ENCODE measurements around the gene DOLPP1. TPM values are rescaled to one million over a fixed set of nuclear protein-coding genes. Genes with fewer than 3 reads are reported as not detected.
A peak's percentile ranks its signal among the peaks of the same experiment; 100 is the strongest.
"Not testable (repeated sequence)": the region's sequence is repeated elsewhere in the genome, so short reads cannot be mapped to it uniquely, and the experiment has no call there.

Gene DOLPP1
- total RNA-seq, 1 experiment from 2014 or later, result 42.5 TPM

- DNase-seq, result peak; percentile 76
- no peak overlapping the region for H3K4me3 ChIP-seq (ENCODE audit: insufficient read depth, low read depth, low read length)
- H3K27me3 ChIP-seq (ENCODE audit: control insufficient read depth, insufficient read depth, low read length), result peaks cover 12% of the 10 kb centered on the region
- no peaks in the 10 kb centered on the region for H3K36me3 ChIP-seq (replicated peaks; ENCODE audit: control insufficient read depth, insufficient read depth, low read length)
Observed at GRCh38 chr9:129109537-129109903, 28.6 kb downstream of the DOLPP1 start.

- DNase-seq, result peak; percentile 86
- Histone ChIP-seq H3K4me3 (ENCODE audit: insufficient read depth, low read depth, low read length) (peak overlapping the region; percentile 83), H3K36me3 (replicated peaks; ENCODE audit: control insufficient read depth, insufficient read depth, low read length) (no peaks in the 10 kb centered on the region), H3K27me3 (ENCODE audit: control insufficient read depth, insufficient read depth, low read length) (peaks cover 12% of the 10 kb centered on the region)
Observed at GRCh38 chr9:129109952-129110739, 29.2 kb downstream of the DOLPP1 start.

- Histone ChIP-seq H3K4me3 (ENCODE audit: insufficient read depth, low read depth, low read length) (peak within 1 kb of the TSS; percentile 84), H3K27me3 (ENCODE audit: control insufficient read depth, insufficient read depth, low read length) (peaks cover 12% of the 10 kb centered on the region), H3K36me3 (replicated peaks; ENCODE audit: control insufficient read depth, insufficient read depth, low read length) (no peaks in the 10 kb centered on the region)
- DNase-seq, result peak; percentile 100
Observed at GRCh38 chr9:129110740-129111527, 30.0 kb downstream of the DOLPP1 start, which contains the start of the genes CRAT and PTPA. CRAT (minus strand) TSS chr9:129110793; CDS start chr9:129110509, 284 bp downstream. PTPA (plus strand) TSS chr9:129111415; CDS start chr9:129111601, 186 bp downstream.

- Histone ChIP-seq H3K4me3 (ENCODE audit: insufficient read depth, low read depth, low read length) (peak overlapping the region; percentile 84), H3K27me3 (ENCODE audit: control insufficient read depth, insufficient read depth, low read length) (peaks cover 12% of the 10 kb centered on the region), H3K36me3 (replicated peaks; ENCODE audit: control insufficient read depth, insufficient read depth, low read length) (no peaks in the 10 kb centered on the region)
- peak; percentile 92 for DNase-seq
Observed at GRCh38 chr9:129111528-129112151, 30.7 kb downstream of the DOLPP1 start.

GRCh38 chr9:129112526-129112925, 31.6 kb downstream of the DOLPP1 start:
- Histone ChIP-seq H3K4me3 (ENCODE audit: insufficient read depth, low read depth, low read length) (peak overlapping the region; percentile 84), H3K27me3 (ENCODE audit: control insufficient read depth, insufficient read depth, low read length) (peaks cover 12% of the 10 kb centered on the region)
- H3K36me3 ChIP-seq (replicated peaks; ENCODE audit: control insufficient read depth, insufficient read depth, low read length); DNase-seq: not testable (repeated sequence)

- H3K27me3 ChIP-seq (ENCODE audit: control insufficient read depth, insufficient read depth, low read length), result peaks cover 11% of the 10 kb centered on the region
- no peaks in the 10 kb centered on the region for H3K36me3 ChIP-seq (replicated peaks; ENCODE audit: control insufficient read depth, insufficient read depth, low read length)
- no peak for DNase-seq
Observed at GRCh38 chr9:129113645-129114304, 32.9 kb downstream of the DOLPP1 start.

GRCh38 chr9:129118799-129119198, 37.9 kb downstream of the DOLPP1 start:
- Histone ChIP-seq H3K36me3 (replicated peaks; ENCODE audit: control insufficient read depth, insufficient read depth, low read length) (peaks cover 15% of the 10 kb centered on the region), H3K4me3 (ENCODE audit: insufficient read depth, low read depth, low read length) (no peak overlapping the region), H3K27me3 (ENCODE audit: control insufficient read depth, insufficient read depth, low read length) (no peaks in the 10 kb centered on the region)
- no peak for DNase-seq

More at GRCh38 chr9:129113645-129114304, 32.9 kb downstream of the DOLPP1 start:
- no peak overlapping the region for H3K4me3 ChIP-seq (ENCODE audit: insufficient read depth, low read depth, low read length)

GRCh38 chr9:129121483-129121882, 40.6 kb downstream of the DOLPP1 start:
- Histone ChIP-seq H3K36me3 (replicated peaks; ENCODE audit: control insufficient read depth, insufficient read depth, low read length) (peaks cover 15% of the 10 kb centered on the region), H3K4me3 (ENCODE audit: insufficient read depth, low read depth, low read length) (no peak overlapping the region), H3K27me3 (ENCODE audit: control insufficient read depth, insufficient read depth, low read length) (no peaks in the 10 kb centered on the region)
- no peak for DNase-seq

- Histone ChIP-seq H3K4me3 (ENCODE audit: insufficient read depth, low read depth, low read length) (no peak overlapping the region), H3K36me3 (replicated peaks; ENCODE audit: control insufficient read depth, insufficient read depth, low read length) (peaks cover 16% of the 10 kb centered on the region), H3K27me3 (ENCODE audit: control insufficient read depth, insufficient read depth, low read length) (no peaks in the 10 kb centered on the region)
- DNase-seq, result no peak
Observed at GRCh38 chr9:129122133-129122532, 41.2 kb downstream of the DOLPP1 start.

- DNase-seq; H3K27me3 ChIP-seq (ENCODE audit: control insufficient read depth, insufficient read depth, low read length); H3K4me3 ChIP-seq (ENCODE audit: insufficient read depth, low read depth, low read length): not testable (repeated sequence)
- H3K36me3 ChIP-seq (replicated peaks; ENCODE audit: control insufficient read depth, insufficient read depth, low read length), result peaks cover 18% of the 10 kb centered on the region
Observed at GRCh38 chr9:129122976-129123375, 42.1 kb downstream of the DOLPP1 start.

GRCh38 chr9:129124506-129125069, 43.7 kb downstream of the DOLPP1 start:
- Histone ChIP-seq H3K4me3 (ENCODE audit: insufficient read depth, low read depth, low read length) (no peak overlapping the region), H3K36me3 (replicated peaks; ENCODE audit: control insufficient read depth, insufficient read depth, low read length) (peaks cover 20% of the 10 kb centered on the region), H3K27me3 (ENCODE audit: control insufficient read depth, insufficient read depth, low read length) (no peaks in the 10 kb centered on the region)
- DNase-seq, result no peak

GRCh38 chr9:129125478-129125877, 44.6 kb downstream of the DOLPP1 start:
- Histone ChIP-seq H3K36me3 (replicated peaks; ENCODE audit: control insufficient read depth, insufficient read depth, low read length) (peaks cover 22% of the 10 kb centered on the region), H3K27me3 (ENCODE audit: control insufficient read depth, insufficient read depth, low read length) (no peaks in the 10 kb centered on the region), H3K4me3 (ENCODE audit: insufficient read depth, low read depth, low read length) (no peak overlapping the region)
- DNase-seq, result no peak

GRCh38 chr9:129126749-129127618, 46.1 kb downstream of the DOLPP1 start:
- Histone ChIP-seq H3K4me3 (ENCODE audit: insufficient read depth, low read depth, low read length) (no peak overlapping the region), H3K27me3 (ENCODE audit: control insufficient read depth, insufficient read depth, low read length) (no peaks in the 10 kb centered on the region), H3K36me3 (replicated peaks; ENCODE audit: control insufficient read depth, insufficient read depth, low read length) (peaks cover 10% of the 10 kb centered on the region)
- DNase-seq, result peak; percentile 88
